Measurements from ENCODE around the gene PELI1.

PELI1 gene

GRCh38 chr2:64128943-64129391, 15.3 kb downstream of the PELI1 start:
- in situ Hi-C loops (cut with HindIII; ENCODE audit: low pct_ligation_motif_present, low pct_unique_long_range_greater_than_20kb, low sequenced_read_pairs): no loop called here
- DNase-seq: no peak

GRCh38 chr2:64128406-64128805, 15.8 kb downstream of the PELI1 start:
- no peak for DNase-seq
- in situ Hi-C loops (cut with HindIII; ENCODE audit: low pct_ligation_motif_present, low pct_unique_long_range_greater_than_20kb, low sequenced_read_pairs): no loop called here

- in situ Hi-C loops (cut with HindIII; ENCODE audit: low pct_ligation_motif_present, low pct_unique_long_range_greater_than_20kb, low sequenced_read_pairs): no loop called here
- no peak for DNase-seq
These were observed 17.1 kb downstream of the PELI1 start for GRCh38 chr2:64127119-64127518.

GRCh38 chr2:64126601-64127000, 17.6 kb downstream of the PELI1 start:
- in situ Hi-C loops (cut with HindIII; ENCODE audit: low pct_ligation_motif_present, low pct_unique_long_range_greater_than_20kb, low sequenced_read_pairs): no loop called here
- no peak for DNase-seq

GRCh38 chr2:64124571-64124970, 19.6 kb downstream of the PELI1 start:
- no peak for DNase-seq
- in situ Hi-C loops (cut with HindIII; ENCODE audit: low pct_ligation_motif_present, low pct_unique_long_range_greater_than_20kb, low sequenced_read_pairs): no loop called here

GRCh38 chr2:64124168-64124567, 20.1 kb downstream of the PELI1 start:
- DNase-seq: no peak
- in situ Hi-C loops (cut with HindIII; ENCODE audit: low pct_ligation_motif_present, low pct_unique_long_range_greater_than_20kb, low sequenced_read_pairs): no loop called here

- in situ Hi-C loops (cut with HindIII; ENCODE audit: low pct_ligation_motif_present, low pct_unique_long_range_greater_than_20kb, low sequenced_read_pairs): no loop called here
- DNase-seq: no peak
These were observed 20.5 kb downstream of the PELI1 start for GRCh38 chr2:64123740-64124139.

- in situ Hi-C loops (cut with HindIII; ENCODE audit: low pct_ligation_motif_present, low pct_unique_long_range_greater_than_20kb, low sequenced_read_pairs): no loop called here
- no peak for DNase-seq
These were observed 21.9 kb downstream of the PELI1 start for GRCh38 chr2:64122358-64122757.

- in situ Hi-C loops (cut with HindIII; ENCODE audit: low pct_ligation_motif_present, low pct_unique_long_range_greater_than_20kb, low sequenced_read_pairs): no loop called here
- no peak for DNase-seq
These were observed 23.3 kb downstream of the PELI1 start for GRCh38 chr2:64120928-64121327.

- no peak for DNase-seq
These were observed 24.2 kb downstream of the PELI1 start for GRCh38 chr2:64120008-64120407.

GRCh38 chr2:64119369-64119768, 24.9 kb downstream of the PELI1 start:
- in situ Hi-C loops (cut with HindIII; ENCODE audit: low pct_ligation_motif_present, low pct_unique_long_range_greater_than_20kb, low sequenced_read_pairs): no loop called here
- no peak for DNase-seq

More at GRCh38 chr2:64120008-64120407, 24.2 kb downstream of the PELI1 start:
- in situ Hi-C loops (cut with HindIII; ENCODE audit: low pct_ligation_motif_present, low pct_unique_long_range_greater_than_20kb, low sequenced_read_pairs): no loop called here

- DNase-seq: no peak
- in situ Hi-C loops (cut with HindIII; ENCODE audit: low pct_ligation_motif_present, low pct_unique_long_range_greater_than_20kb, low sequenced_read_pairs): no loop called here
These were observed 28.2 kb downstream of the PELI1 start for GRCh38 chr2:64115808-64116598.

GRCh38 chr2:64114912-64115277, 29.3 kb downstream of the PELI1 start:
- DNase-seq: no peak
- in situ Hi-C loops (cut with HindIII; ENCODE audit: low pct_ligation_motif_present, low pct_unique_long_range_greater_than_20kb, low sequenced_read_pairs): no loop called here

- in situ Hi-C loops (cut with HindIII; ENCODE audit: low pct_ligation_motif_present, low pct_unique_long_range_greater_than_20kb, low sequenced_read_pairs): no loop called here
- DNase-seq: peak; percentile 72
These were observed 29.9 kb downstream of the PELI1 start for GRCh38 chr2:64114063-64114911.

- DNase-seq: no peak
- in situ Hi-C loops (cut with HindIII; ENCODE audit: low pct_ligation_motif_present, low pct_unique_long_range_greater_than_20kb, low sequenced_read_pairs): no loop called here
These were observed 32.2 kb downstream of the PELI1 start for GRCh38 chr2:64112016-64112415.

GRCh38 chr2:64111426-64111825, 32.8 kb downstream of the PELI1 start:
- no peak for DNase-seq
- in situ Hi-C loops (cut with HindIII; ENCODE audit: low pct_ligation_motif_present, low pct_unique_long_range_greater_than_20kb, low sequenced_read_pairs): no loop called here

GRCh38 chr2:64108666-64109241, 35.5 kb downstream of the PELI1 start:
- in situ Hi-C loops (cut with HindIII; ENCODE audit: low pct_ligation_motif_present, low pct_unique_long_range_greater_than_20kb, low sequenced_read_pairs): no loop called here
- no peak for DNase-seq

GRCh38 chr2:64106481-64106880, 37.7 kb downstream of the PELI1 start:
- DNase-seq: no peak
- in situ Hi-C loops (cut with HindIII; ENCODE audit: low pct_ligation_motif_present, low pct_unique_long_range_greater_than_20kb, low sequenced_read_pairs): no loop called here

- DNase-seq: peak; percentile 77
- in situ Hi-C loops (cut with HindIII; ENCODE audit: low pct_ligation_motif_present, low pct_unique_long_range_greater_than_20kb, low sequenced_read_pairs): no loop called here
These were observed 38.4 kb downstream of the PELI1 start for GRCh38 chr2:64105670-64106461.

All from ACHN (cell line).